Peyer's patch (tissue), 4 donors: ENCODE data around the gene SH3TC1. TPM values are rescaled to one million over a fixed set of nuclear protein-coding genes. Genes with fewer than 3 reads are reported as not detected.

ENCODE experiments used
- DNase-seq, 3 donors: peaks; one replicate each; pipeline ENCODE4 v3.0.0-alpha.2; 2017 to 2019
- H3K27ac ChIP-seq, 4 donors: fragments of 200-600 bp; sonication (generic); one replicate each; pipeline ENCODE4 v1.5.1; 2016 to 2019
- H3K27me3 ChIP-seq, 2 donors: fragments of 200-600 bp; sonication (generic); one replicate each; pipeline ENCODE4 v1.5.1; 2019
- H3K36me3 ChIP-seq, 3 donors: fragments of 200-600 bp; sonication (generic); one replicate each; pipeline ENCODE4 v1.5.1; 2016 to 2019
- H3K4me1 ChIP-seq, 4 donors: fragments of 200-600 bp; sonication (generic); one replicate each; pipeline ENCODE4 v1.5.1; 2016 to 2019
- H3K4me3 ChIP-seq, 4 donors: fragments of 200-600 bp; sonication (generic); 1 replicate in 3 of 4; 2 replicates in 1 of 4; pipeline ENCODE4 v1.5.1; 2016 to 2019; ENCODE audit warnings: mild to moderate bottlenecking in 1 of 4
- H3K9me3 ChIP-seq, 4 donors: fragments of 200-600 bp; sonication (generic); one replicate each; pipeline ENCODE4 v1.5.1; 2016 to 2019; ENCODE audit warnings: mild to moderate bottlenecking in 1 of 4
- POLR2A ChIP-seq, 2 donors: fragments of 450-650 bp; IDR thresholded peaks; one replicate each; pipeline ENCODE4 v1.5.1; 2017; ENCODE audit warnings: antibody characterized with exemption in 2 of 2, mild to moderate bottlenecking in 2 of 2, moderate library complexity in 2 of 2
- total RNA-seq, 4 donors: library from RNA; depleted of rRNA; stranded (reverse); fragments of >200 nt; gene quantifications; one replicate each; pipeline ENCODE4 v1.1.0, GENCODE V29; 2016
- TF ChIP-seq, protein P1 (sequence below), 6 experiments: fragments of 450-650 bp in 4 of 6; fragments of 200-600 bp in 2 of 6; sonication (generic) in 1 of 6; IDR thresholded peaks; one replicate each; pipeline ENCODE4 v1.5.1; 2017 to 2019; ENCODE audit warnings: antibody characterized with exemption in 6 of 6, mild to moderate bottlenecking in 3 of 6, moderate library complexity in 1 of 6

The SH3TC1 gene
- total RNA-seq, 4 donors from 2014 or later: 4.2 to 88.3 (median 11.8) TPM

DNA sequence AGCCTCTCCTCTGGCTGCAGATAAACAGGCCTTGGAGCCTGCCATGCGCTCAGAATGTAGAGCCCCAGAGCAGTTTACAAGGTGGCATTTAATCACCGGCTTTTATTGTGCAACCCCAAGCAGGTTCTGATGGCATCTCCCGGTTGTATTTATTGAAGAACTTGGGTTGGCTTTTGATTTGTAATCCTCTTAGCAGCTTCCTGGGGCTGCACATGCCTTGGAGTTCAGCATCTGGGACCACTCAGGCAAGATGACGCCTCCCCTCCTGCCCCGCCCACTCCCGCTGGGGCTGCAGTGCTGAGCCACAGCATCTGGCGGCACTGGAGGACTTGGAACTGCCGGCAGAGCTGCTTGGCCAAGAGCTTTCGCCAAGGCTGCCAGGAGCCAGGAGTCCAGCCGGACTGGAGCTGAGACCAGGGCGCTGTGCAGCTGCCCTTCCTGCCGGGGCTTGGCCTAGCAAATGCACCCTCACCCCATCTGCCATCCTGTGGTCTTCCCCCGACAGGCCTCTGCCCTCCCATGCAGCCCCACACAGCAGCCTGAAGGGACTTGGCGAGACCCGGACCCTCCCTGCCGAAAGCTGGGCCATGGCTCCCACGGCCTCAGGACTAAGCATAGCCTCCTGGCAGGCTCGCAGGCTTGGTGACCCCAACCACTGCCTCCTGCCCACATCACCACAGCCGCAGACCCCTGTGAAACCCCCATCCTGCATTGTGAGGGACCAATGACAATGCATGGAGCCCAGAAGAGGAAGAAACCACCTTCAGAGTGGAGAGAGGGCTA lies 75.9 kb downstream of the SH3TC1 start:
- Histone ChIP-seq H3K27me3 (no peaks in the 10 kb centered on the region), H3K36me3 (no peaks in the 10 kb centered on the region), H3K4me3 (no peak overlapping the region), H3K9me3 (no peaks in the 10 kb centered on the region), H3K27ac (peak overlapping the region in 3 of 4 donors; percentile 32 to 55 (median 46)), H3K4me1 (peaks cover 0 to 43% (median 0%) of the 10 kb centered on the region in 4 donors)
- TF ChIP-seq, protein P1, sequence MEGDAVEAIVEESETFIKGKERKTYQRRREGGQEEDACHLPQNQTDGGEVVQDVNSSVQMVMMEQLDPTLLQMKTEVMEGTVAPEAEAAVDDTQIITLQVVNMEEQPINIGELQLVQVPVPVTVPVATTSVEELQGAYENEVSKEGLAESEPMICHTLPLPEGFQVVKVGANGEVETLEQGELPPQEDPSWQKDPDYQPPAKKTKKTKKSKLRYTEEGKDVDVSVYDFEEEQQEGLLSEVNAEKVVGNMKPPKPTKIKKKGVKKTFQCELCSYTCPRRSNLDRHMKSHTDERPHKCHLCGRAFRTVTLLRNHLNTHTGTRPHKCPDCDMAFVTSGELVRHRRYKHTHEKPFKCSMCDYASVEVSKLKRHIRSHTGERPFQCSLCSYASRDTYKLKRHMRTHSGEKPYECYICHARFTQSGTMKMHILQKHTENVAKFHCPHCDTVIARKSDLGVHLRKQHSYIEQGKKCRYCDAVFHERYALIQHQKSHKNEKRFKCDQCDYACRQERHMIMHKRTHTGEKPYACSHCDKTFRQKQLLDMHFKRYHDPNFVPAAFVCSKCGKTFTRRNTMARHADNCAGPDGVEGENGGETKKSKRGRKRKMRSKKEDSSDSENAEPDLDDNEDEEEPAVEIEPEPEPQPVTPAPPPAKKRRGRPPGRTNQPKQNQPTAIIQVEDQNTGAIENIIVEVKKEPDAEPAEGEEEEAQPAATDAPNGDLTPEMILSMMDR (IDR thresholded peaks at IDR 0.05): peak in 1 of 6 experiments; percentile 15
- TF ChIP-seq POLR2A (IDR thresholded peaks at IDR 0.05): no peak
- peak; percentile 28 to 80 (median 65) for DNase-seq

DNA sequence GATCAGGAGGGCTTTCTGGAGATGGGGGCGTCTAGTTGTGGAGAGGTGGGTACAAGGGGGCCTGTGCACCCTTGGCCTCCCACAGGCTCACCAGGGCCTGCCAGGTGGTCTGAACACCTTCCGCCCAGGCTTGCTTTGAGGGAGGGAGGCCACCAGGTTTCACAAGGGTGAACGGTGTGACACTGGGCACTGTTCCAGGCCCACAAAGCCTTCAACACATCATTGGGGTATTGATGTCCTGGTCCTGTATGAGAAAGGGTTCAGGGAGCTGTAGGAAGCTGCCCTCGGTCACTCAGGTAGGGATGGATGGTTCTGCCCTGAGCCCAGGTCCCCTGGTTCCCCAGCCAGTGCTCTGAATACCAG lies 76.4 kb downstream of the SH3TC1 start:
- peaks cover 0 to 39% (median 0%) of the 10 kb centered on the region in 4 donors for H3K4me1 ChIP-seq
- H3K27me3 ChIP-seq: no peaks in the 10 kb centered on the region
- no peak for DNase-seq
- TF ChIP-seq POLR2A (IDR thresholded peaks at IDR 0.05): no peak
- TF ChIP-seq, protein P1 (IDR thresholded peaks at IDR 0.05): no peak
- H3K9me3 ChIP-seq: no peaks in the 10 kb centered on the region
- no peak overlapping the region for H3K4me3 ChIP-seq
- no peaks in the 10 kb centered on the region for H3K36me3 ChIP-seq
- H3K27ac ChIP-seq: peak overlapping the region in 2 of 4 donors; percentile 15 to 55

- Histone ChIP-seq H3K36me3 (no peaks in the 10 kb centered on the region), H3K27ac (no peak overlapping the region), H3K9me3 (no peaks in the 10 kb centered on the region), H3K27me3 (no peaks in the 10 kb centered on the region), H3K4me3 (no peak overlapping the region), H3K4me1 (peaks cover 0 to 39% (median 0%) of the 10 kb centered on the region in 4 donors)
- DNase-seq: no peak
- TF ChIP-seq POLR2A (IDR thresholded peaks at IDR 0.05): no peak
- TF ChIP-seq, protein P1 (IDR thresholded peaks at IDR 0.05): no peak
These were observed 77.5 kb downstream of the SH3TC1 start for GRCh38 chr4:8276358-8277240.

DNA sequence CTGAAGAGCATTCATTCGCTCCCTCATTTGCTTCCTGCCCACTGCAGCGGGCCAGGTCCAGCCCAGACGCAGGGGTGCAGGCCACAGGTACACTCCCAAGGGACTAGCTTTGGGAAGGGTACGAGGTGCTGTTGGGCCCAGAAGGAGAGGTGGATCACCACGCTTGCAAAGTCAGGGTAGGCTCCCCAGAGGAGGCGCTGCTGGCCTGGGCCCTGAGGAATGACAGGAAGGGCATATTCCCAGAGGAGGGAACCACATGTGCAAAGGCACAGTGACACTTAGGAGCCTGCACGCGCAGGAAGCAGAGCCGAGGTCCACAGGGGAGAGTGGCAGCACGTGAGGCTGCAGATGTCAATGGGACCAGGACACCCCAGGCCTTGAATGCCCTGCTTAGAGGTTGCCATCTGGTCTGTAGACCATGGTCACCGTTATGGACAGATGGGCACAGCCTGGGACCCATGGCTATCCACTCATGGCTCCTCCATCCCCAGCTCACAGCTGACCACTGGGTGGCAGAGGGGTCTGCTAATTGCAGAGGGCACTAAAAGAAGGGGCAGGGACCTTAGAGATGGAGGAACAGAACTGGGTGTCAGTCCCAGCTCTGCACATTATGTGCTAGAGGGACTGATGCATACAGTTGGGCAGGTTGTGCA lies 78.4 kb downstream of the SH3TC1 start:
- no peak for DNase-seq
- TF ChIP-seq, protein P1 (IDR thresholded peaks at IDR 0.05): no peak
- TF ChIP-seq POLR2A (IDR thresholded peaks at IDR 0.05): no peak
- Histone ChIP-seq H3K4me1 (peaks cover 0 to 34% (median 0%) of the 10 kb centered on the region in 4 donors), H3K27ac (peak overlapping the region in 2 of 4 donors; percentile 17 to 48), H3K36me3 (no peaks in the 10 kb centered on the region), H3K9me3 (no peaks in the 10 kb centered on the region), H3K4me3 (no peak overlapping the region), H3K27me3 (no peaks in the 10 kb centered on the region)

- Histone ChIP-seq H3K4me1 (peaks cover 0 to 29% (median 0%) of the 10 kb centered on the region in 4 donors), H3K9me3 (no peaks in the 10 kb centered on the region), H3K36me3 (no peaks in the 10 kb centered on the region), H3K27me3 (no peaks in the 10 kb centered on the region), H3K4me3 (no peak overlapping the region), H3K27ac (peak overlapping the region in 2 of 4 donors; percentile 17 to 48)
- no peak for DNase-seq
- TF ChIP-seq, protein P1 (IDR thresholded peaks at IDR 0.05): no peak
- TF ChIP-seq POLR2A (IDR thresholded peaks at IDR 0.05): no peak
These were observed 78.9 kb downstream of the SH3TC1 start for GRCh38 chr4:8278009-8278395.
